ENCODE data around the gene HES2.
"Not testable (repeated sequence)": the region's sequence is repeated elsewhere in the genome, so short reads cannot be mapped to it uniquely, and the experiment has no call there.

Gene HES2

GRCh38 chr1:6435129-6435528 is 15.4 kb upstream of the HES2 start:
- no peak for DNase-seq

GRCh38 chr1:6434186-6434585 is 14.5 kb upstream of the HES2 start:
- no peak for DNase-seq

GRCh38 chr1:6431645-6432579 is 12.2 kb upstream of the HES2 start:
- DNase-seq: not testable (repeated sequence)

GRCh38 chr1:6429660-6430411 is 10.1 kb upstream of the HES2 start:
- DNase-seq: not testable (repeated sequence)

GRCh38 chr1:6428453-6428852 is 8.7 kb upstream of the HES2 start:
- not testable (repeated sequence) for DNase-seq

GRCh38 chr1:6427441-6428390 is 8.0 kb upstream of the HES2 start:
- DNase-seq: no peak

GRCh38 chr1:6426972-6427350 is 7.2 kb upstream of the HES2 start:
- DNase-seq: no peak

GRCh38 chr1:6426277-6426971 is 6.7 kb upstream of the HES2 start:
- DNase-seq: no peak

- DNase-seq: no peak
Observed at GRCh38 chr1:6425658-6426057, 5.9 kb upstream of the HES2 start.

GRCh38 chr1:6424619-6425593 is 5.2 kb upstream of the HES2 start, which contains the start of gene ESPN:
TSS of gene ESPN (plus strand) at chr1:6424776. CDS start at chr1:6424956, 180 bp downstream.
- no peak for DNase-seq

- DNase-seq: no peak
Observed at GRCh38 chr1:6424000-6424565, 4.4 kb upstream of the HES2 start.

GRCh38 chr1:6423321-6423999 is 3.7 kb upstream of the HES2 start:
- no peak for DNase-seq

- no peak for DNase-seq
Observed at GRCh38 chr1:6421266-6421665, 1.5 kb upstream of the HES2 start.

- no peak for DNase-seq
Observed at GRCh38 chr1:6420454-6421042, 829 bp upstream of the HES2 start.

GRCh38 chr1:6419397-6419803 is 319 bp downstream of the HES2 start:
- DNase-seq: no peak

GRCh38 chr1:6418668-6419396 is 887 bp downstream of the HES2 start:
- no peak for DNase-seq

GRCh38 chr1:6417961-6418667 is 1.6 kb downstream of the HES2 start:
- no peak for DNase-seq

GRCh38 chr1:6416906-6417305 is 2.8 kb downstream of the HES2 start:
- no peak for DNase-seq

Measured in cortex of kidney (tissue), 1 donor.